GM19351 (cell line): ENCODE data around the gene OR1L6.

Source experiments
- ATAC-seq: cut with Tn5 transposase; IDR thresholded peaks from one replicate; pipeline ENCODE4 v1.9.1; 2021; ENCODE audit warnings: mild to moderate bottlenecking, moderate library complexity; ENCODE audit not compliant: unreplicated experiment

The OR1L6 gene

DNA sequence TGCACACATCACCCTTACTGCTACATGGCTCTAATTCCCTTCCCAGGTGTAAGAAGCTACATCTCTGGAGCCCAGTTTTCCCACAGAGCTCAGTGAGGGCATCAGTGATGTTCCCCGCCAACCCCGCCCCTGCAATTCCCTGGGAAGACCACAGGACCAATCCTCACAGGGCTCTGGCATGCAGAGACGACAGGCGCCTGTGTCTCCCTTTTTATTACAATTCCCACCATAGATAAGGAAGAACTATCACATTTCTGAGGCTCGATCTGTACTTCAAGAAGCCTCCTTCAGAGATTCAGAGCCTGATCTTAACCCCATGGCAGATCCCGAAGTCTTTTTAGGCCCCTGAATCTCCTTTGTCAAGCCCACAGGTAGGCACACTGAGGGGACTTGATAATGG, at the start of gene OR1L6:
Gene OR1L6, plus strand, starts transcription at position 301 of the 400 bp plus-strand sequence. CDS start 7,545 bp downstream, outside the sequence.
- ATAC-seq: no peak

DNA sequence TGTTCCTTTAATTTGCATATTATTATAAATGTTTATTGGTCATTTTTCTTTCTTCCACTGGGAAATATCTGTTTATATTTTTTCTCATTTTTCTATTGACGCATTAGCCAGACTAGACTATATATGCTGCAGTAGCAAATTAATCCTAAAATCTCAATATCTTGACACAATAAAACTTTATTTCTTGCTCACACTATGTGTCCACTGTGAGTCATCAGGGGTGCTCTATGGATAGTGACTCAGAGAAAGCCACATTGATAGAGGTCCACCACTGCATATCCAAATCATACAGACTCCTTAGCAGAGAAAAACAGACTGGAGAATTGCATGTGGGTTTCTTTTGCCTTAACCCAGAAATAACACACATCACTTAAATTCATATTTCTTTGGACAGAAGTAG, 46.4 kb upstream of the OR1L6 start:
- ATAC-seq: no peak

DNA sequence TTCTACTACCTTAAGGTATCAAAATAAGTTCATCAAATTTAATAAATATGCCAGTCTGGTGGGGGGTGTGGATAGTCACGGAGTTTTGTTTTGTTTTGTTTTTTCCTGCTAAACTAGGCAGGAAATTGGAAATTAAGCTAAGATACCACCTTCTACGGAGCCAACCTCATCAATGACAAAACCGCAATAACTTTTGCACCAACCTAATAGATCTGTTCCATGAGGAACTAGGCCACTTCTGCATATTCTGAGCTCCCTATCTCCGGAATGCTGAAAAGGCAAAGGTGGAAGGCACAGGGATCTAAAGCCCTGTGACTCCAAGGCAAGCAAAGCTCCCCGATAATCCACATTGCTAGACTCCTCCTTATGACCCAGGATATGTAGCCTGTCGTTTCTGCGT, 24.1 kb upstream of the OR1L6 start:
- ATAC-seq: no peak

DNA sequence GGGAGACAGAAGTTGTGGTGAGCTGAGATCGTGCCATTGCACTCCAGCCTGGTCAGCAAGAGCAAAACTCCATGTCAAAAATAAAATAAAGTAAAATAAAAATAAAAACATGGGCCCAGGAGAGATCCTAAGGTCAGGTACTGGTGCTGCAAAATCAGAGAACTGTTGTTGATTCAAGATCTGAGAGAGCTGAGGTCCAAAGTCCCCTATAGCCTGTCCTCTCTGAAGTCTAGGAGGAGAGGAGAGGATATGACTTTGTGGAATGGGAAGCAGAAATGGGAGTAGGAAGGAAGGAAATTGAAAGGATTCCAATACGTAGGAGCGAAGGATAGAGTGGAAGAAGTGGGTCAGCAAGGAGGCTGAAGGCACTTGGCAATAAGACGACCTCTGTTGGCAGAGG, 22.9 kb upstream of the OR1L6 start:
- ATAC-seq: no peak

- no peak for ATAC-seq
Observed at GRCh38 chr9:122723690-122724089, 18.4 kb upstream of the OR1L6 start, which contains the start of gene OR1L4. Gene OR1L4, plus strand, starts transcription at chr9:122723990. Its CDS starts 0 bp downstream, at chr9:122723990.

DNA sequence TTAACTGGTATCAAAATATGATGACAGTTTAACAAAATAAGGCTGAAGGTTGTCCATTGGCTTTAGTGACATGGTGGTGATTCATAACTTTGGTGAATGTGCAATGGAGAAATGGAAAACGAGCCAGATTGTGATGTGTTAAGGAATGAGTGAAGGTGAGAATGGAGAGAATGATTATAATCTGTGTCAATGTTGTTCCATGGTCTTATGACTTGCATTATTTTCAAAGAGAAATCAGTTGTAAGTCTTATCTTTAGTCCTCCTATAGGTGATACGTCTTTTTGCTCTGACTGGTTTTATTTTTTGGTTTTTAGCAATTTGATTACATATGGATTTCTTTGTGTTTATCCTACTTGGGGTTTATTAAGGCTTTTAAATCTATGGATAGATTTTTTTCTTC, 12.7 kb downstream of the OR1L6 start:
- ATAC-seq: no peak

DNA sequence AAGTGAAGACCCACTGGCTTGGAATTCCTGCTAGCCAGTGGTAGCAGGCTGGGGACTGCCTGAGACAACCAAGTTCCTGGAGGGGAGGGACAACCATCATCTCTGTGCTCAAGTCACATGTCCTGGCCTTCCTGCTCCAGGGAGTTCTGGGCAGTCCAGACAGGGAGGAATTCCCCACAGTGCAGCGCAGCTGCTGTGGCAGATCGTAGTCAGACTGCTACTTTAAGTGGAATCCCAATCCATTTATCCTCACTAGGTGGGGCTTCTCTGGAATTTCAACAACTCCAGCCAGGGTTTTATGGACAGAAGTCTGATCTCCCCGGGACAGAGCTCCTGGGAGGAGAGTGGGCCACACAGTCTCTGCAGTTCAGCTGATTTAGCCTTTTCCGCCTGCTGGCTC, 25.7 kb downstream of the OR1L6 start:
- ATAC-seq: no peak

DNA sequence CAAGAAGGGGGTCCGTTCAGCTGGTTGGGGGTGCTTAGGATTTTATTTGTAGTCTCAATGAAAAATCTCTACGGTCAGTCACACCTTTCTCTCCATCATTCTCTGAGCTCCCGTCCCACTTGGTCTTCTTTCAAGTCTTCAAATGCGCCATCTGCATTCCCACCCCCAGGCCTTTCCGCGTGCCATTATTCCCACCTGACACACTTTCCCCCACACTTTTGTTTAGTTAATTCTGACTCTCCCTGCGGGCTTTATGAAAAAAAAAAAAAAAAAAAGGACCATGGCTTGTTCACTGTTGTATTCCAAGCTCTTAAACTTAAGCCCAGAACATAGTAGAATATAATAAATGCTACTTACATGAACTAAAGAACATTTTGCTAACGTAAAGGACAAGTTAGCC, 34.9 kb downstream of the OR1L6 start:
- ATAC-seq: no peak

DNA sequence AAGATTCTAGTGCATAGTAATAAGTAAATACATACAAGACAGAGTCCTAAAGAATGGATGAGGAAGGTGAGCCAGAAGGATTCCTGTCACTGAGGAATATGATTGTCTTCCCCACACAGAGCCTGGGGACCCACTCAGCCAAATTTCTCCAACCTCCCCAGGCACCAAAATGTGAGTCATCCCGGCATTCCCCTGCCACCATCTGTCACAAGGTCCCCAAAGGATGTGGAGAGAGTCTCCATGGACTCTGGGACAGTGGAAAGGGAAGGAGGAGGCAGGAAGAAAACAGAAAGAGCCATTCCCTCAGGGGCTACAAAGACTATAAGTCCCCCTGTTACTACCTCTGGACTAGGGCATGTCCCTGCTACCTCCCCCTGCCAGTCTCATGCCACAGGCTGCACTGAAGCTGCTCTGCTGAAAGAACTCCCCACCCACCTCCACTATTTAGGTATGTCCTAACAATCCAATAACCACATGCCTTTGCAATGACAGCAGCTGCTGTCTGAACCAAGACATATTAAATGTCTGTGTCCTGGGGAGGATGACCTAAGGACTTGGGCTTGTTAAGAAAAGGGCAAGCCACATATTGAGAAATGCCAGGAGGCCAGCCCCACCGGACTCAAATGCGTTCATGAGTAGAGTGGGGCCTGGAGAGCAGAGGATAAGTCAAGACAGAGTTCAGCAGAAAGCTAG, 36.0 kb downstream of the OR1L6 start:
- ATAC-seq: no peak

GRCh38 chr9:122779181-122779580, 37.1 kb downstream of the OR1L6 start:
- ATAC-seq: no peak

GRCh38 chr9:122780026-122780425, 37.9 kb downstream of the OR1L6 start:
- no peak for ATAC-seq

DNA sequence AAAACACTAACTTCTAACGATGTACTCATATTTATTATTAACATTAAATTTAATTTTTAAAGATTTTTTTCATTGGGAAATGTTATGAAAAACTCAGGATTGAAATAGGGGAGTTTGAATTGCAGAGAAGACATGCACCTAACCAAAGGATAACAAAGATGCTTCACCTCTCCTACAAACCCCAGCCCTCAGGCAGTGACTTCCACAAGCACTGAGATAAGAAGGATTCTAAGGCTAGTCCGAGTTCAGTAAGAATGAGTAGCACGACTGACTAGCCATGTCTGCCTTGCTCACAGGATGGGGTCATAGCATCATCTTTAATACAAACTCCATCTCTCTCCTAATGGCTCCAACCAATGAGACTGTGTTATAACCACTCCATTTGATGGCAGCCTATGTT, 39.6 kb downstream of the OR1L6 start:
- no peak for ATAC-seq

DNA sequence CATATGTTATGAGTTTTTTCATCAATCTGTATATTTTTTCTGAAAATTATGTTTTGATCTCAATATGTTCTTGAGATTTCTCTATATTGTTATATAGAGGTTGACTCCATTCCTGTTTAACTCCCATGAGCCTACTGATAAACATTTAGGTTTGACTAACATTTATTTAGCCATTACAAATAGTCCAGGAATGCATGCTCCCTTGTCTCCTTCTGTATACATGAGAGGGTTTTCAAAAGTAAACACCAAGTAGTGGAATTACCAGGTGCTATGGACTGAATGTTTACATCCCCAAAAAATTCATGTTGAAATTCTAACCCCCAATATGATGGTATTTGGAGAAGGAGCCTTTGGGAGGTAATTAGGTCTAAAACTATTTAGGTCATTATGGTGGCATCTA, 43.2 kb downstream of the OR1L6 start:
- no peak for ATAC-seq

- no peak for ATAC-seq
Observed at GRCh38 chr9:122786338-122786737, 44.2 kb downstream of the OR1L6 start.

- ATAC-seq: no peak
Observed at GRCh38 chr9:122788831-122789230, 46.7 kb downstream of the OR1L6 start, which contains the start of gene OR5C1. Gene OR5C1, plus strand, starts transcription at chr9:122788933. Its CDS starts 0 bp downstream, at chr9:122788933.

- ATAC-seq: no peak
Observed at GRCh38 chr9:122789256-122790046, 47.3 kb downstream of the OR1L6 start.

DNA sequence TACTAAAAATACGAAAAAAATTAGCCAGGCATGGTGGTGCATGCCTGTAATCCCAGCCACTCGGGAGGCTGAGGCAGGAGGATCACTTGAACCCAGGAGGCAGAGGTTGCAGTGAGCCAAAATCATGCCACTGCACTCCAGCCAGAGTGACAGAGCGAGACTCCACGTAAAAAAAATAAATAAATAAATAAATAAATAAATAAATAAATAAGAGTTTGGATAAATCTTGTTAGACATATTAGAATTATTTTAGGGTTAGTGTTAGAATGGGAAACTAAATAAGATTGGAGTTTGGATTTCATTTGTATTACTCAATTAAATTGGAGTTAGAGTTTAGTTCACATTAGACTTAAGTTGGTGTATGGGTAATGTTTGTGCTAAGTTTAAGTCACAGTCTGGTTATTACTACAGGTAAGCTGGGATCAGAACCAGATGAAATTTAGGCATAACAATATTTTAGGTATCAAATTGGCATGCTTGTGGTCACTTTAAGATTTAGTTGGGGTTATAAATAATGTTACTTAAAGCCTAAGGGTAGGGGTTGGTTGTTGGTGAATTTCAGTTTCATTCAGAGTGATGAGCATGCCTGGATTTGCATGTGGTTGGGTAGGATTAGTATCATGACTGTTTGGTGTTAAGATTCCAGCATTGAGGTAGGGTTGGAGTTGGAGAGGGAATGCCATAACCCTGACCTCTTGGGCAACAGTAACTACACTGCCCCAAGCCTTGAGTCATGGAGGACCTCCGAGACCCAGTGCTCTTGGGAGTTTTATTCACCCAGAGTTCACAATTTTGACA, 50.0 kb downstream of the OR1L6 start:
- ATAC-seq: no peak

GRCh38 chr9:122797316-122798063, 55.4 kb downstream of the OR1L6 start:
- ATAC-seq: no peak
